Activated T-cell treated with anti-CD3 and anti-CD28 coated beads, Interleukin-2, amount 50 U/mL, for 1 hour (primary cell): ENCODE data around the gene SUPT4H1.

Source experiments
- DNase-seq: peaks from one replicate; pipeline ENCODE4 v3.0.0-alpha.2; 2020

Gene SUPT4H1

DNA sequence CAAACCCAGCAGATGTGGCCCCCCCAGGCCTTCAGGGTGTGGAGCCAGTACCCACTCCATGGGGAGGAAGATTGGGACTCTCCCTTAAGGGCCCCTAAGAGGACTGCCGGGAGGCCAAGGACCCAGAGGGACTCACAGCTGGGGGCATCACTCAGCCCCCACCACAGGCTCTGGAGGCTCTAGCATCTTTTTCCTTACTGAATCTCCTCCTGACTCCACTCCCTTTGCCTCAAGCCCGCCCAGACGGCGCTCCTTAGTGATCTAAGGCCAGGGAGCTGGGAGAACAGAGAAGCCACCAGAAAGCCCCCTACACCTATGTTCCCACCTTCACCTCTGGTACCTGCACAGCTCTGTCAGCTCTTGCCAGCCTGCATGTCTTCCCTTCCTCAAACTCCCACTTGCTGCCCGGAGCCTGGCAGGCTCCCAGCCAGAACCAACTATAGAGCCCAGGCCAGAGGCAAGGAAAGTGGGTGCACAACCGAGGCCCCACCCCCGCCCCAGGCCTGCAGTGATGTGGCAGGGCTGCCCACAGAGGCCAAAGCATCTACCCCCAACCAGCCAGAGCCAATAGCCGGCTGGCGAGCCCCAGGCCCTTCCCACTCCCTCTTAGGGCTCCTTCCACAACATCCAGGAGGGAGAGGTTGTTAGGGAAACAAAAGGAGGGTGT, 48.9 kb downstream of the SUPT4H1 start:
- no peak for DNase-seq

DNA sequence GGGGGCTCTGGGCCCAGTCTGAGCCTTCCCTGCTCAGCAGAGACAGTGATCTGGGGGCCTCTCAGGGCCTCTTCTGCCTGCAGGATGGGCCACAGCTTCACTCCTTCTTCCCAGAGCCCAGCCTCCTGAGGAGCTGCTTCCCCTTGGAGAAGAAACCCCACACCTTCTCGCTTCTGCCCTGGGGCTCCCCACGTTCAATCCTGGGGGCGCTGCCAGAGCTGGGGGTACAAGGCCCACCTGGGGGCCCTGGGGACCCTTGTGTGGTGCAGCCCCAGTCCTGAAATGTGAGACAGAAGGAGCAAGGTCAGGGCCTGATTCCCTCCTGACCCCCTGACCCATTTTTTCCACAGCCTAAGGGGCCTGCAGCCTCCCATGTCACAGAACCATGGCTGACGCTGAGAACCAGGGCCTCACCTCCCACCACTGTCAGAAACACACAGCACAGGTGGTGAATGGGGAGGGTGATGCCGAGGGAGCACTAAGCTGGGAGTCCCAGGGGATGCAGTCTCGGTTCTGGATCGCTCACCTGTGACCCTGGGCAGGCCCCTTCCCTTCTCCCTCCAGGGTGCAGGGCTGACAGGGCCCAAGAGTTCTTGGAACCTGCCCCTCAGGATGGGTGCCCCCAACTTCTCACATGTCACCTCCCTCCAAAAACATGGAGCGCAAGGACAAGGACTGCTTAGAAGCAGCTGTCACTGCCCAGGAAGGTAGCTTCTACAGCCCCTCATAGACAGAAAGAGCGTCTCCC, 49.7 kb downstream of the SUPT4H1 start:
- DNase-seq = no peak

DNA sequence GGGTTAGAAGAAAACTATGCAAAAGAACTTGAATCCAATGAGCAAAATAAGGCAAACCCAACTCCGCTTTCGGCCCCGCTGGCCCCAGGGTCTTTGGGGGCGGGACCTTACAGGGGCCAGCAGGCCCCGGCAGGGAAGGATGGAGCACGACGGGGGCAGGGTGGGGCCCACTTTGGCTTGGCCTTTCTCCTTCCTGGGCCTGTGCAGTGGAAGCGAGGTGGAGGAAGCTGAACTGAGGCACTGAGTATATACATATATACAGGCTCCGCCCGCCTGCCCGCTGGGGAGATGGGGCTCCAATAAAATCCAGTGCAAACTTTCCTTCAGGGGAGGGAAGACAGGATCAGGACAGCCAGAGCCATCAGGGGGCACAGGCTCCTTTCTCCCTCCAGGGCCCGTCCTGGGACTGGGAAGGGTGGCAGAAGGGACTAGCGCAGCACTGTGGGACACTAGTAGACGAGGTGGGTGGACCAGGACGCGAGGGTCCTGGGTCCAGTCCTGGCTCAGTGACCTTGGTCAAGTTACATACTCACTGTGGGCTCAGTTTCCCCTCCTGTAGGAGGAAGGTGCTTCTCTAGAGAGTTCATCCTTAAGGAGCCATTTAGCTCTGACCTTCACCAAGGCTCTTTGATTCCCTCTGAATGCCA, 50.4 kb downstream of the SUPT4H1 start:
- no peak for DNase-seq

DNA sequence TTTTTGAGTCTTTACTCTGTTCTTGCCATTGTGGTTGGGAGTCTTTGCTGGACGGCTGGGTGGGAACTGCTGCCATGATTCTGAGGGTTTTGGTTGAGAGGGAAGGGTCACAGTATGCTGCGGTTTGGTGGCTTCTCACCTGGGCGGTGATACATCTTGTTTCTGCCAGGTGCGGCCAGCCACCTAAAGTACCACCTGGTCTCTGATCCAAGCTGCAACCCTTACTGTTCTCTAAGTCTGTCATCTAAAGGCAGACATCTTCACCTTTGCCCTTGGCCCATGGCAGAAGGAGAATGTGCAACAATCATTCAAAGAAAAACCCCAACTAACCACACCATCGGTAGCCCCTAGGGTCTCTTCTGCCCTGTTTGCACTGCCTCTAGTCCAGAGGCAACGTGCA, 51.7 kb downstream of the SUPT4H1 start:
- DNase-seq = no peak
